ENCODE results near the gene CELF3. TPM values are rescaled to one million over a fixed set of nuclear protein-coding genes. Genes with fewer than 3 reads are reported as not detected.

The CELF3 gene
- total and polyA plus RNA-seq, 3 experiments from 2014 or later = not detected

DNA sequence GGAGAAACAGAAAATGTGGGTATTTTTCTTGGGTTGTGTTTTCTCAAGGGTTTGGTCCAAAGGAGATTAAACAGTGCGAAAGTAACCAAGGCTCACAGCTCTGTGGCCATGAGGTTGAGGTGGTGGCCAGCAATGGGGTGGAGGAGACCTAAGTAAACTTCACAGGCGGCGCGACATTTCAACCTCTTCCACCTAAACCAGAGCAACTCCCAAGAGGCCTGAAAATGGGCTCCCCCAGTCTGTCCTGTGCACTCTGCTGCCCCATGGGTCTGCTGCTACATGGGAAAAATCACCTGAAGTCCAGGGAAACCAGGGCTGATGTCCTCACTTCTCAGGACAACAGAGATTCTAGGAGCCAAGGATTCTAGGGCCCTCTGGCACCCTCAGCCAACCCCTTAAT is 12.4 kb downstream of the CELF3 start:
- no peaks in the 10 kb centered on the region for H3K4me1 ChIP-seq (ENCODE audit: insufficient read depth, low read length)
- Mint-ChIP-seq H3K4me3 (no peak overlapping the region), H3K27ac (peak overlapping the region in 1 of 8 donors; percentile 57), H3K4me1 (peaks cover 5 to 18% (median 8%) of the 10 kb centered on the region in 3 donors), H3K36me3 (peaks cover 0 to 20% (median 10%) of the 10 kb centered on the region in 3 donors), H3K9me3 (no peaks in the 10 kb centered on the region), H3K27me3 (no peaks in the 10 kb centered on the region)
- H3K27me3 ChIP-seq (ENCODE audit: insufficient read depth, low read length, poor library complexity, severe bottlenecking) = no peaks in the 10 kb centered on the region
- no peak for DNase-seq
- H3K9me3 ChIP-seq (ENCODE audit: low read length) = no peaks in the 10 kb centered on the region
- no peak overlapping the region for H3K4me3 ChIP-seq (ENCODE audit: low read length)
- ChIA-PET POLR2A (no interaction called here), CTCF (no interaction called here)
- peaks cover 3% of the 10 kb centered on the region for H3K36me3 ChIP-seq (ENCODE audit: insufficient read depth, low read length)
- H3K27ac ChIP-seq (ENCODE audit: low read depth, low read length) = no peak overlapping the region

DNA sequence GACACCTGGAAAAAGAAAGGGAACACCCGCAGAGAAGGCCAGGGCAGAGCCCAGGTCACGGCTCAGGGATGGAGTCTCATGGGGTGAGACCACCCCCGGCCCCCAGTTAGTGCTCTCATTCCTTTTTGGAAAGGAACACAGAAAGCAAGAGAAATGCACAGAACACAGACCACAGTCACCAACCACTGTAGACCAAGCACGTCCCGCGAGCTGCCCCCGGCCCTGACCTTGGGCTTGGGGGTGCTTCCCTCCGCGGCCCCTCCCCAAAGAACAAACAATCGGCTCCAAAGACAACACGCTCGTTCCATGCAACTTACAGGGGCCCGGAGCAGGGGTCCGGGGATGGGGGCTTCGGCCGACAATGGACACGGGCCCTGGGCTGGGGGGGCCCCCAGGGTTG is 12.8 kb downstream of the CELF3 start:
- H3K36me3 Mint-ChIP-seq = peaks cover 0 to 23% (median 11%) of the 10 kb centered on the region in 3 donors
- Histone ChIP-seq H3K9me3 (ENCODE audit: low read length) (no peaks in the 10 kb centered on the region), H3K27ac (ENCODE audit: low read depth, low read length) (no peak overlapping the region), H3K27me3 (ENCODE audit: insufficient read depth, low read length, poor library complexity, severe bottlenecking) (no peaks in the 10 kb centered on the region), H3K4me3 (ENCODE audit: low read length) (no peak overlapping the region), H3K4me1 (ENCODE audit: insufficient read depth, low read length) (no peaks in the 10 kb centered on the region), H3K36me3 (ENCODE audit: insufficient read depth, low read length) (peaks cover 6% of the 10 kb centered on the region)
- H3K27ac Mint-ChIP-seq = peak overlapping the region in 1 of 8 donors; percentile 35
- CTCF ChIA-PET = no interaction called here
- no peaks in the 10 kb centered on the region for H3K27me3 Mint-ChIP-seq
- POLR2A ChIA-PET = no interaction called here
- H3K9me3 Mint-ChIP-seq = no peaks in the 10 kb centered on the region
- DNase-seq = no peak
- H3K4me3 Mint-ChIP-seq = peak overlapping the region in 1 of 7 donors; percentile 68
- peaks cover 5 to 18% (median 8%) of the 10 kb centered on the region in 3 donors for H3K4me1 Mint-ChIP-seq

- CTCF ChIA-PET = no interaction called here
- H3K4me3 Mint-ChIP-seq = no peak overlapping the region
- Histone ChIP-seq H3K4me1 (ENCODE audit: insufficient read depth, low read length) (no peaks in the 10 kb centered on the region), H3K9me3 (ENCODE audit: low read length) (no peaks in the 10 kb centered on the region), H3K27me3 (ENCODE audit: insufficient read depth, low read length, poor library complexity, severe bottlenecking) (no peaks in the 10 kb centered on the region), H3K27ac (ENCODE audit: low read depth, low read length) (no peak overlapping the region), H3K4me3 (ENCODE audit: low read length) (no peak overlapping the region), H3K36me3 (ENCODE audit: insufficient read depth, low read length) (peaks cover 10% of the 10 kb centered on the region)
- no peaks in the 10 kb centered on the region for H3K9me3 Mint-ChIP-seq
- POLR2A ChIA-PET = no interaction called here
- no peaks in the 10 kb centered on the region for H3K27me3 Mint-ChIP-seq
- H3K36me3 Mint-ChIP-seq = peaks cover 0 to 31% (median 11%) of the 10 kb centered on the region in 3 donors
- DNase-seq = no peak
- peak overlapping the region in 1 of 8 donors; percentile 38 for H3K27ac Mint-ChIP-seq
- H3K4me1 Mint-ChIP-seq = peaks cover 5 to 18% (median 8%) of the 10 kb centered on the region in 3 donors
These were observed 13.7 kb downstream of the CELF3 start for GRCh38 chr1:151702936-151703335.

GRCh38 chr1:151701515-151701914 is 15.1 kb downstream of the CELF3 start:
- DNase-seq = no peak
- POLR2A ChIA-PET = no interaction called here

GRCh38 chr1:151693057-151693651 is 23.4 kb downstream of the CELF3 start:
- Histone ChIP-seq H3K27ac (ENCODE audit: low read depth, low read length) (no peak overlapping the region), H3K4me3 (ENCODE audit: low read length) (no peak overlapping the region), H3K36me3 (ENCODE audit: insufficient read depth, low read length) (peaks cover 11% of the 10 kb centered on the region), H3K9me3 (ENCODE audit: low read length) (no peaks in the 10 kb centered on the region), H3K4me1 (ENCODE audit: insufficient read depth, low read length) (no peaks in the 10 kb centered on the region), H3K27me3 (ENCODE audit: insufficient read depth, low read length, poor library complexity, severe bottlenecking) (no peaks in the 10 kb centered on the region)
- H3K9me3 Mint-ChIP-seq = no peaks in the 10 kb centered on the region
- DNase-seq = no peak
- ChIA-PET CTCF (interaction anchor here (1.7 kb wide), 1 partner anchor 41 kb away, joined by 4 read pairs; no protein-coding TSS in a partner anchor), POLR2A (no interaction called here)
- no peaks in the 10 kb centered on the region for H3K27me3 Mint-ChIP-seq
- peaks cover 4 to 80% (median 23%) of the 10 kb centered on the region in 3 donors for H3K36me3 Mint-ChIP-seq
- H3K4me3 Mint-ChIP-seq = no peak overlapping the region
- peaks cover 5 to 6% (median 6%) of the 10 kb centered on the region in 3 donors for H3K4me1 Mint-ChIP-seq
- no peak overlapping the region for H3K27ac Mint-ChIP-seq

More at GRCh38 chr1:151701515-151701914, 15.1 kb downstream of the CELF3 start:
- H3K4me1 ChIP-seq (ENCODE audit: insufficient read depth, low read length) = no peaks in the 10 kb centered on the region
- H3K4me3 ChIP-seq (ENCODE audit: low read length) = no peak overlapping the region
- Mint-ChIP-seq H3K9me3 (no peaks in the 10 kb centered on the region), H3K27me3 (no peaks in the 10 kb centered on the region), H3K36me3 (peaks cover 0 to 42% (median 15%) of the 10 kb centered on the region in 3 donors), H3K4me3 (no peak overlapping the region), H3K4me1 (peaks cover 5 to 18% (median 5%) of the 10 kb centered on the region in 3 donors), H3K27ac (no peak overlapping the region)
- no peaks in the 10 kb centered on the region for H3K27me3 ChIP-seq (ENCODE audit: insufficient read depth, low read length, poor library complexity, severe bottlenecking)
- CTCF ChIA-PET = no interaction called here
- H3K9me3 ChIP-seq (ENCODE audit: low read length) = no peaks in the 10 kb centered on the region
- no peak overlapping the region for H3K27ac ChIP-seq (ENCODE audit: low read depth, low read length)
- H3K36me3 ChIP-seq (ENCODE audit: insufficient read depth, low read length) = peaks cover 10% of the 10 kb centered on the region

DNA sequence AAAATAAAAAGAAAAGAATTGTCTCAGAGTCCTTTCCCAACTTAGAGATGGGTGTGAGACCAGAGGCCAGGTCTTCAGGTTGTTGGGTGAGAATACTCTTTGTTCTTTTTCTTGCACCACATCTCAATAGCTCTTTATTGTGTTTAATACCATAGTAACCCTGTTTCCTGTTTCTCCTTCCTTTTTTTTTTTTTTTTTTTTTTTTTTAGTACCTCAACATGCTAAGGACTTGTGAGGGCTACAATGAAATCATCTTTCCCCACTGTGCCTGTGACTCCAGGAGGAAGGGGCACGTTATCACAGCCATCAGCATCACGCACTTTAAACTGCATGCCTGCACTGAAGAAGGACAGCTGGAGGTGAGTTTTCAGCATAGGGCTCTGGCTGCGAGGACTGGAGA is 24.4 kb downstream of the CELF3 start:
- ChIA-PET POLR2A (interaction anchor here (0.6 kb wide), 1 partner anchor 117 kb away, joined by 3 read pairs; no protein-coding TSS in a partner anchor), CTCF (interaction anchor here (1.7 kb wide), 1 partner anchor 42 kb away, joined by 4 read pairs; no protein-coding TSS in a partner anchor)
- no peaks in the 10 kb centered on the region for H3K27me3 Mint-ChIP-seq
- peaks cover 5 to 6% (median 6%) of the 10 kb centered on the region in 3 donors for H3K4me1 Mint-ChIP-seq
- DNase-seq = no peak
- H3K27ac ChIP-seq (ENCODE audit: low read depth, low read length) = no peak overlapping the region
- H3K4me3 ChIP-seq (ENCODE audit: low read length) = no peak overlapping the region
- no peaks in the 10 kb centered on the region for H3K4me1 ChIP-seq (ENCODE audit: insufficient read depth, low read length)
- H3K36me3 Mint-ChIP-seq = peaks cover 4 to 80% (median 23%) of the 10 kb centered on the region in 3 donors
- H3K4me3 Mint-ChIP-seq = no peak overlapping the region
- no peaks in the 10 kb centered on the region for H3K9me3 Mint-ChIP-seq
- peaks cover 9% of the 10 kb centered on the region for H3K36me3 ChIP-seq (ENCODE audit: insufficient read depth, low read length)
- H3K27me3 ChIP-seq (ENCODE audit: insufficient read depth, low read length, poor library complexity, severe bottlenecking) = no peaks in the 10 kb centered on the region
- H3K9me3 ChIP-seq (ENCODE audit: low read length) = no peaks in the 10 kb centered on the region
- peak overlapping the region in 2 of 8 donors; percentile 36 to 75 for H3K27ac Mint-ChIP-seq

DNA sequence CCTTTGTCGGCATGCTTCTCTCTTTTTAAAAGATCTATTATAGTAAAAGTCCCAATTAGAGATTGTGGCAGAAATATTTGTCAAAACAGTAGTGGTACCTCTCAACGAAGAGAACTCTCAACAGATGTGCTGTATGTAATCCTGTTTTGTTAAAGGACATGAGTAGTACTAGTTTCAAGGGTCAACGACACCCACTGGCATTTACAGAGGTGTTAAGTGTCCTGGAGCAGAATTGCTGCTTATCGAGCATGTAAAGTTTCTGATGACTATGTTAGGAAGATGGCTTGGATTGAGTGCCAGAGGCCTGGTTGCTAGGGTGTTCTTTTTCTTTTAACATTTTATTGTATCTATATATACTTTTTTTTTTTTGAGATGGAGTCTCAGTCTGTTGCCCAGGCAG is 27.1 kb downstream of the CELF3 start:
- Mint-ChIP-seq H3K27ac (peak overlapping the region in 1 of 8 donors; percentile 46), H3K4me1 (peaks cover 5 to 6% (median 6%) of the 10 kb centered on the region in 3 donors), H3K4me3 (no peak overlapping the region), H3K27me3 (no peaks in the 10 kb centered on the region), H3K36me3 (peaks cover 4 to 77% (median 21%) of the 10 kb centered on the region in 3 donors), H3K9me3 (no peaks in the 10 kb centered on the region)
- H3K27me3 ChIP-seq (ENCODE audit: insufficient read depth, low read length, poor library complexity, severe bottlenecking) = no peaks in the 10 kb centered on the region
- no peaks in the 10 kb centered on the region for H3K4me1 ChIP-seq (ENCODE audit: insufficient read depth, low read length)
- no peak for DNase-seq
- ChIA-PET POLR2A (no interaction called here), CTCF (no interaction called here)
- H3K4me3 ChIP-seq (ENCODE audit: low read length) = no peak overlapping the region
- H3K36me3 ChIP-seq (ENCODE audit: insufficient read depth, low read length) = peaks cover 9% of the 10 kb centered on the region
- no peak overlapping the region for H3K27ac ChIP-seq (ENCODE audit: low read depth, low read length)
- H3K9me3 ChIP-seq (ENCODE audit: low read length) = no peaks in the 10 kb centered on the region

- DNase-seq = no peak
- Histone ChIP-seq H3K36me3 (ENCODE audit: insufficient read depth, low read length) (no peaks in the 10 kb centered on the region), H3K27me3 (ENCODE audit: insufficient read depth, low read length, poor library complexity, severe bottlenecking) (no peaks in the 10 kb centered on the region), H3K9me3 (ENCODE audit: low read length) (no peaks in the 10 kb centered on the region), H3K4me3 (ENCODE audit: low read length) (no peak overlapping the region), H3K27ac (ENCODE audit: low read depth, low read length) (no peak overlapping the region), H3K4me1 (ENCODE audit: insufficient read depth, low read length) (no peaks in the 10 kb centered on the region)
- peaks cover 0 to 67% (median 14%) of the 10 kb centered on the region in 3 donors for H3K36me3 Mint-ChIP-seq
- no peaks in the 10 kb centered on the region for H3K9me3 Mint-ChIP-seq
- ChIA-PET POLR2A (no interaction called here), CTCF (no interaction called here)
- no peaks in the 10 kb centered on the region for H3K27me3 Mint-ChIP-seq
- peaks cover 1 to 3% (median 2%) of the 10 kb centered on the region in 3 donors for H3K4me1 Mint-ChIP-seq
- H3K27ac Mint-ChIP-seq = no peak overlapping the region
- no peak overlapping the region for H3K4me3 Mint-ChIP-seq
These were observed 30.0 kb downstream of the CELF3 start for GRCh38 chr1:151686561-151686960.

Measured in CD8-positive, alpha-beta memory T cell (primary cell).